GM21390 (cell line): ENCODE data around the gene ANGPTL2.
A peak's percentile ranks its signal among the peaks of the same experiment; 100 is the strongest.

Source experiments
- ATAC-seq: cut with Tn5 transposase; IDR thresholded peaks from one replicate; pipeline ENCODE4 v1.9.1; 2021; ENCODE audit not compliant: unreplicated experiment

The ANGPTL2 gene

DNA sequence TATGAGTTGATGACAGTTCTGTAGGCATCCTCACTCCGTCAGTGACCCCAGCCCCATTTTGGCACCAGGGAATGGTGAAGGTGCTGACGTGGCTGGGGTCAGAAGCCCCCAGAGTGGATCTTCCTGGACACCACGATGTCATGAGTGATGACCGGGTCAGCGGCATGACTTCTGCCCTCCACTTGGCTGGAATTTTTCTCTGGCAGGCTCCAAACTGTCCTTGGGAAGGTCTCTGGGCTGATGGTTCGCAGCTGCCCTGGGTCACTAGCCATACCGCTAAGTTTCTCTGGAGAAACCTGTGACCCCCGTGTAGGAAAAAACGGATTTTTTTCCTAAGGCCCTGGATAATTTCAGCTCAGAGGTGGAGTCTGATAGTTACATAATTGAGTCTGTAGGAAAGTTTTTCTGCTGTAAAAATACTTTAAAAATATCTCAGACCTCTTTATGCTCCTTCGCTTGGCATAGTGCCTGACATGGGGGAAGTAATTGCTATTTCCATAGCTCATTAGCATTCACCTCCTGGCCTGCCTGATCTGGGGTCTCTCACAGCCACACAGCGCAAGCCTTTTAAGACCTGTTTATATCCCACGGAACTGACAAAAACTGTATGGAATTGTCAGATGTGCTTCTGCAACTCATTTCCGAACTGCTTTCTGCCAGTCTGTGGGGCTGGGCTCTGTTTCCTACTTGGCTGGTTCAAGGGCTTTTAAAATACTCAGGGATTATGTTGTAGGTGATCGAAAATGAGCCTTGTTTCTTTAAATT, 69.2 kb downstream of the ANGPTL2 start:
- ATAC-seq: no peak

DNA sequence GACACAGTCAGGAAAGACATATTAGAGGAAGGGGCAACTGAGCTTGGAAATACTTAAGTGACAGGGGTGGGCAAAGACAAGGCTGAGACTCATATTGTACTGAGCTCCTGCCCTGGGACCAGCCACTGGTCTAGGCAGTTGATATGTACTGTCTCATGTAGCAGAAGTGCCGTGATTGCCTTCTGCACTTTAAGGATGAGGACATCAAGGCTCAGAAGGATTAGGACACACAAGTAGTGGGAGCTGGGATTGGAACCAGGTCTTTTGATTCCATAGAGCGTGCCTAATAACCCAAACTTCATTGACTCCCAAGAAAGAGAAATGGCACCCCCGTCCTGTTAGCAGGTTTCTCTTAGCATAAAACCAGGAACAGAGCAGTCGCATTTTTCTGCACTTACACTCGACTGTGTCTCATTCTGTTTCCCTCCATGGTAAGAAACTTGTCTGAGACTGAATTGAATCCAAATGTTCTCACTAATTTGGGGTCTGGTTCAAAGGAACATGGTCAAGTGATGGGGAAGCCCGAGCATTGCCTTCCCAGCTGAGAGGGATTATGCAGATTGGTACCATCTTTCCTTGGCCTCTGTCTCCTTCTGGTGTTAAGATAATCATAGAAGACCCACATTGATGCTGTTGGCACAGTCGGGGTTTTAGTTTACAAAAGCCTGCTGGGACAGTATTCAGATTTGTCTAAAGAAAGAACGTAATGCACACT, 70.4 kb downstream of the ANGPTL2 start:
- ATAC-seq: no peak

DNA sequence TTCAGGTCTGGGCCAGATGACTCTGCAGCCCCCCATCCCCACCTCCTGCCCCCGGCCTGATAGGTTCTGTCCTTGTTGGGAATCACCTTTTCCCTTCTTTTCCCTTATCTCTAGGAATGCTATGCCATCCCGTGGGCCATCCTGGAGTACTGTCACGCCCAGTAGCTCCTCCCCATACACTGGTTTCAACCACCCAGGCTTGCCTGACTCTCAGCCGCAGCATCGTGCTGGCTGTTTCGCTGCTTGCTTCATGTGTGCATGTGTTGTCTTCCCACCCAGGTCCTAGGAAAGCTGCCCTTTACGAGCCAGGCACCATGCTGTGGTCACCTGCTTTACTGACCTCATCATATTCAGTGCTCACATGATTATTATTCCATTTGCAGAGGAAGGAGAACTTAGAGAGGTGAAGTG, 71.8 kb downstream of the ANGPTL2 start:
- no peak for ATAC-seq

DNA sequence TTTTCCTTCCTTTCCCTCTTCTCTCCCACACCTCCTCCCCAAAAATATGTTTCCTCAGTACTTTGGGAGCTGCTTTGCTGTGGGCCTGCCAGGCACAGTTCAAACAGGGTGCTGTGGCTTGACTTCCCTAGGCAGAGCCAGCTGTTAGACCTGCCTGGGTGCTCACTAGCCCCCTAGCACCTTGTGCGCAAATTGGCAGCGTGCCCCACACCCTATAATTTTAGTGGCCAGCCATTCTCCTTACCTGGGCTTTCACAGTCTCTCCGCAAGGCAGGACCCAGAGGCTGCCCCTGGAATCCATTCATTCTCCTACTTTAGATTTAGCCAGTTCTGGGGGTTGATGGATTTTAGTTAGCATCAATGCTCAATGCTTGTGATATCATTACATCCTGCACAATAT, 72.3 kb downstream of the ANGPTL2 start:
- ATAC-seq: no peak

DNA sequence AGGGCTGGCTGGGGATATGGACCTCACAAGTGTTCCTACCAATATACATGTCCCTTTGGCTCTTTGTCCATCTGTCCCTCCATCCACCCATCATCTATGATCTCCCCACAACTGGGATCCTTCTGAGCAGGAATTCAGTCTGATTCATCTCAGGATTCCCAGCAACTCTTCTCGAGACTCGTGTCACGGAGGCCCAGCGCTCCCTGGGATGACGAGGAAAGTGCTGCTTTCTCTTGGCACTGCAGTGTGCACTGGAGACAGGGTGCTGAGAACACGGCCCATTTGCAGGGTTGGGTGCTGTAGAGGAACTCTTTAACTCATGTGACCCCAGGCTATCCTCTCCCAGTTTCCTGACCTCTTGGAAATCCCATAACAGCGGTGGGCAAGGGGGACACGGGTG, 72.9 kb downstream of the ANGPTL2 start:
- ATAC-seq: no peak

DNA sequence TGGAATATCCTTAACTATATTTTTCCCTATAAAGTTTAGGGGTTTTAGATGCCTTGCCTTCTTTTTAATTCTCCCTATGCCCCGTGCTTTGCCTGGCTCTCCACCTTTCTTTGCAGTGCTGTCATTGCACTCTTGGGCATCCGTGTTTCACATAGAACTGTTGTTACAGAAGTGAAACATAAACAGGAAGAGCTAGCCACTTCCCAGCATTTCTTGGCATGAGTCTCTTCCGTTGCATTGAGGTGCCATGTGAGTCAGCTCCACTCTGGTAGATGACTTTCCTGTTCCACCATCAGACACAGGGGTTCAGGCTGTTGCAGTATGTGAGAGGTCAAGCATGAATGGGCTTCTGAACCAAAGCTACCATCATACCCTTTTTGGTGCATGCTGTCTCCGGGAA, 73.4 kb downstream of the ANGPTL2 start:
- ATAC-seq: peak; percentile 46

DNA sequence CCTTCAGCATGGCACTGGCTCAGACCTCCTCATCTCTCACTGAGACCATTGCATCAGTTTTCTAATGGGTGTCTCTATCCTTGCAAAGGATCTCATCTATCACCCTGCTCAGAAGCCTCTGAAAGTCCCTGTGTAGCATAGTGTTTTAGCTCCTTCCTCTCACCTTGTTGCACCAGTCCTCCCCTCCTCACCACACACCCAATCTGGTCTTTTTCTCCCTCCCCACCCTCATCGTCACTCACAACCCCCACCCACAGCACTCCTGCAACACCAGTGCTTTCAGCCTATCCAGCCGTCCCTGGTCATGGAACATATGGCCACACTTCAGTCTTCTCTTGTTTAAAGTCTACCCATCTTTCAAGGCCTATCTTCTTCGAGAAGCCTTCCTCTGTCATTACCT, 74.5 kb downstream of the ANGPTL2 start:
- no peak for ATAC-seq

DNA sequence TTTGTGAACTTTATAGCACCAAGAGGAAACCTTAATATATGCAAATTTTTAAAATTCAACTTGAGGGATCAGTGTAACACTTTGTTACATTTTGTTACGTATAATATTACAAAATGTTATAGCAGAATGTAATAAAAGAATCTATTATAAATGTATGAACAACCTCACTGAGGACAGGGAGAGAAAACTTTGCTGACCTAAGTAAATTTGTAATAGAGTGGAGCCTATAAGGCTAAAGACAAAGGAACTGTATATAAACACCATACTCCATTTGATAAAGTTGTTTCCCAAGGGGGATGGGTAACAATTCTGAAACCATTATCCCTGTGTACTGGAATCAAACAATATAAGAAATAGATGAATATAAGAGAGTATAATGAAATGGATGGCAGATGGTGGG, 77.3 kb downstream of the ANGPTL2 start:
- no peak for ATAC-seq

DNA sequence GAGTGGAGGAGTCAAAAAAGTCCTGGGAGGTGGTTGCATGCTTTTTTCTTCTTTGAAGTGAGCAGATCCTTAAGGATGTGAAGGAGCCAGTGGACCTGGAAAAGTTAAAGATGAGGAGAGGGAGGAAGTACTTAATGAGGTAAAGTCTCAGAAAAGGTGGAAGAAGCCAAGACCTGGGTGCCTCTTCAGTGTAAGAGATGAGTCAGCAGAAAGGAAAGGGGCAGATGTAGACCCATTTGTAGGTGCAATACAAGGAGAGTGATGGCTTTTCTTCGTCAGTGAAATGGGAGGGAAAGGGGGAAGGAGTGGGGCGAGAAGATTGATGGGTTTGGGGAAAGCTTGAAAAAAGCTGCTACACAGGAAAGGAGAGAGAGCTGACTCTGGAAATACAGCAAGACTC, 82.9 kb downstream of the ANGPTL2 start:
- no peak for ATAC-seq

DNA sequence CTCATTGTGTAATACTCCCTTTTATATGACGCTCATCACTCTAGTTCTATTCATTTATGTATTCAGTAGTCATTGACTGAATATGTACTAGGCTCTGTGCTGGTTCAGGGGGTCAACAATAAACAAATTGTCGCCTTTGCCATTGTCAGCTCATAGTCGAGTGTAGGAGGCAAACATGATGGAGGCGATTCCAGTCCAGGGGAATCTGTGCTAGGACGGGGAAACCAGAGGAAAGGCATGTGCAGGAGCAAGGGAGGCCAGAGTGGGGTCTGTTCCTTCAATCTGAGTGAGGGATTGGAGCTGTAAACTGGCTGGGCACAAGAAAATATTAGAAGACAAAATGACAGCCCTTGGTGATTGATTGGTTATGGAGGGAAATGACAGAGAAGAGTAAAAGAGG, 83.9 kb downstream of the ANGPTL2 start:
- no peak for ATAC-seq
